IPS-NIHi7 (cell line): Measurements from ENCODE around the gene SIPA1L2.

Experiments used
- DNase-seq: peaks from one replicate; pipeline ENCODE4 v3.0.0; 2012; ENCODE audit warnings: mixed read lengths; ENCODE audit errors: extremely low spot score

SIPA1L2 gene

DNA sequence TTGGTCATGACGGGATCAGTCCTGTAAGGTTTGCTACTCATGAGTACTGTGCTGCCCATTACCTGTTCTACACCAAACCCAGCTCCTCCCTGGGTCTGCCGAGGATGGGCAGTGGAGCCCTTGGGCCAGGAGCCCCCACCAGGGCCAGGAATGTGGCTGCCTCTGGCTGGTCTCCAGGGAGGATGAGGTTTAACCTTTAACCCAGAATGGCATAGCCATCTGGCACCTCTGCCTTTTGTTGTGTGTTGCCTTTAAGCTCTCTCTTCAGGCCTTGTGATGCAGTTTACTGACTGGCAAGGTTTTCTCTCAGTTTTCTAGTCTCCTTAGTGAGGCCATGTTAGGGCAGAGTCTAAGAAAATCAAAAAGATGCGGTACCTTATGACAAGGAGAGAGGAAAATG lies 38.6 kb downstream of the SIPA1L2 start:
- DNase-seq, result no peak

- DNase-seq, result no peak
Observed at GRCh38 chr1:232590744-232591082, 39.2 kb downstream of the SIPA1L2 start.

DNA sequence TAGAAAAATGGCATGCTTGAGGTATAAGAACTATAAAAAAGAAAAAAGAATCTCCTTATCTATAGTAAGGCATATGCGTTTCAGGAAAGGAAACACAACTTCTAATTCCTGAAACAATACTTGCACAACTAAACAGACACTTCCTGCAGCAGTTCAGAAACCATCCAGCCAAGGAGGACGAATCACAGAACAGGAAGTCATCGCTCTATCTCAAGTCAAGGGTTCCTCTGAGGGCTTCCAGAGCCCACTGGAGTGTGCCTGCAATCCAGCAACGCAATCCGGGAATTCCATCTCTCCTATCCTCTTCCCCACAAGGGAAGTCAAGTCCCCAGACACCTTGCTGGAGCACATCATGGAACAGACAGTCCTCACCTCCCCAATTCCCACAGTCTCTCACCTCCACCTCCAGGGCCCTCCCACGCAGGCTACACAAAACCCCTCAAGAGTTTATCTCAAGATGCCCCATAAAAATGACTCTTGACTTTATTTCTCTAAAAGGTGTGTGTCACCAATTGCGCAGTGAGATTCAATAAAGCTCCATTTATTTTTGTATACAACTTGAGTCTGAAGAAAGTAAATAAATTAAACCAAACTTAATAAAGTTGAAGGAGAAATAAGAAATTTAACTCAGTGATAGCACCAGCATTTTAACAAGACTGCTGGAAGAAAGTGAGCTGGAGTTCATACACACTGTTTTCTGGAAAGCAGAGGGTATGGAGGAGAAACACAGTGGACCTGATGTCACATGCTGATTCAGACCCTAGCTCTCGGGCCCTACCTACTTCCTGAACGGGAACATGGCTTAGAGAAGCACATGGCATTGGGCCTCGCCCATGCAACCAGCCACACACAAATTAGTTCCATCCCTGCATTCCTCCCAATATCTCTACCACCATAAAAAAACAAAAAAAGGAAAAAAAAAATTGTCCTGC lies 39.9 kb downstream of the SIPA1L2 start:
- DNase-seq, result no peak

- no peak for DNase-seq
Observed at GRCh38 chr1:232589111-232589811, 40.7 kb downstream of the SIPA1L2 start.

DNA sequence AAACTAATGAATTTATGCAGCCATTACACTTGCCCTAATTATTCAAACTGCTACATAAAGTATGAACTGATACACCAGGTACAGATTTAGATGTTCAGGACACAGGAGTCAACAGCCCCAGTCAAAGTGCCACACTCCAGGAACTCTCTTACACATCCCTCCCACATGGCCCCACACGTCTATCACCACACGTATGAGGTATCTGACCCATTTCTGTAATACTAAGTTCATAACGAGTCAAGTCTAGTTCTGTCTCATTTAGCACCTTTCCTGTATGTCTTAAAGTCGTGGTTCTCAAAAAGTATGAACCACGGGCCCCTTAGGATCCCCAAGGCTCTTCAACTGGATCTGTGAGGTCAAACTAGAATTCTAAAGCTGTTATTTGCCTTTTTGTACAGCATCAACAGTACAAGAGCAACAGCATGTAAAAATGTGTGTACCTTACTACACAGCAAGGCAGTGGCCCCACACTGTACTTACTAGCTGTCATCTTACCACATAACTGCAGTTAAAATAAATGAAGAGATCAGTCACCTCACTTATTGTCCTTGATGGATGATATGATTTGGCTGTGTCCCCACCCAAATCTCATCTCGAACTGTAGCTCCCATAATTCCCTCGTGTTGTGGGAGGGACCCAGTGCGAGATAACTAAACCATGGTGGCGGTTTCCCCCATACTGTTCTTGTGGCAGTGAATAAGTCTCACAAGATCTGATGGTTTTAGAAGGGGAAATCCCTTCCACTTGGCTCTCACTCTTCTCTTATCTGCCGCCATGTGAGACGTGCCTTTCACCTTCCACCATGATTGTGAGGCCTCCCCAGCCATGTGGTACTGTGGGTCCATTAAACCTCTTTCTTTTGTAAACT lies 42.6 kb downstream of the SIPA1L2 start:
- no peak for DNase-seq

GRCh38 chr1:232586679-232587078 lies 43.3 kb downstream of the SIPA1L2 start:
- DNase-seq, result no peak

DNA sequence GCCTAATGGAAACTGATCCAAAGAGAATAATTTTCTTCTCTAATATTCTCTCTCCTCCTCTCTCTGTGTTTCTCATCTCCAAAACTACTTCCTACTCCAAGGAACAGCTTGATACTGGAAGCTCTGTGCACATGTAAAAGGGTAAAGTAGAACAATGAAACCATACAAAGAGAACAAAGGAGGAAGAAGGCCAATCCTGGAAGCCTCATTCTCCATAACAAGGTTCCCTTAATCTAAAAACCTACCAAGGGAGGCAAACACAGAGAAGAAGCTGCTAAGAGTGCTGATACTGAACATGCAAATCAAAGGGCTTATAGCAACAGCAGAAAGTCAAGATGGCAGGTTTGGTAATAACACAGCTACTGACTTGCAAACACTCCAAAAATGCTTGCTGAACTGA lies 44.4 kb downstream of the SIPA1L2 start:
- no peak for DNase-seq

GRCh38 chr1:232581932-232582331 lies 48.0 kb downstream of the SIPA1L2 start:
- DNase-seq, result no peak
